ENCODE results near the gene PKN1.

The PKN1 gene

GRCh38 chr19:14476327-14476672 lies 43.2 kb downstream of the PKN1 start:
- no peak for DNase-seq (ENCODE audit: low read depth in 1 of 2, low spot score in 1 of 2)
- TF ChIP-seq CTCF (IDR thresholded peaks at IDR 0.05; ENCODE audit: insufficient read depth, low read length) (no peak), POLR2AphosphoS5 (IDR thresholded peaks at IDR 0.05; ENCODE audit: low read depth) (no peak), SPI1 (IDR thresholded peaks at IDR 0.05; ENCODE audit: borderline replicate concordance, low read depth) (no peak), GABPA (IDR thresholded peaks at IDR 0.05; ENCODE audit: low read depth) (no peak), REST (IDR thresholded peaks at IDR 0.05; ENCODE audit: insufficient replicate concordance, low read depth) (no peak)
- H3K4me3 ChIP-seq (replicated peaks; ENCODE audit: insufficient read depth, low read length) = no peak overlapping the region
- H3K27ac ChIP-seq (replicated peaks) = no peak overlapping the region
- peaks cover 19% of the 10 kb centered on the region for H3K27me3 ChIP-seq (ENCODE audit: insufficient read depth, poor library complexity, severe bottlenecking)

- peak; percentile 61 to 82 for DNase-seq (ENCODE audit: low read depth in 1 of 2, low spot score in 1 of 2)
- peak overlapping the region; percentile 21 for H3K4me3 ChIP-seq (replicated peaks; ENCODE audit: insufficient read depth, low read length)
- H3K27ac ChIP-seq (replicated peaks) = no peak overlapping the region
- H3K27me3 ChIP-seq (ENCODE audit: insufficient read depth, poor library complexity, severe bottlenecking) = peaks cover 19% of the 10 kb centered on the region
- TF ChIP-seq CTCF (IDR thresholded peaks at IDR 0.05; ENCODE audit: insufficient read depth, low read length) (no peak), SPI1 (IDR thresholded peaks at IDR 0.05; ENCODE audit: borderline replicate concordance, low read depth) (peak; percentile 1; the same call in 1 of the 2 replicates), GABPA (IDR thresholded peaks at IDR 0.05; ENCODE audit: low read depth) (no peak)
Measured at GRCh38 chr19:14476673-14477401, 43.7 kb downstream of the PKN1 start.

- Histone ChIP-seq H3K27ac (replicated peaks) (no peak overlapping the region), H3K27me3 (ENCODE audit: insufficient read depth, poor library complexity, severe bottlenecking) (peaks cover 15% of the 10 kb centered on the region), H3K4me3 (replicated peaks; ENCODE audit: insufficient read depth, low read length) (no peak overlapping the region)
- no peak for DNase-seq (ENCODE audit: low read depth in 1 of 2, low spot score in 1 of 2)
- no peak for TF ChIP-seq CTCF (IDR thresholded peaks at IDR 0.05; ENCODE audit: insufficient read depth, low read length)
- TF ChIP-seq REST (IDR thresholded peaks at IDR 0.05; ENCODE audit: insufficient replicate concordance, low read depth) = no peak
- TF ChIP-seq GABPA (IDR thresholded peaks at IDR 0.05; ENCODE audit: low read depth) = no peak
- no peak for TF ChIP-seq SPI1 (IDR thresholded peaks at IDR 0.05; ENCODE audit: borderline replicate concordance, low read depth)
- TF ChIP-seq POLR2AphosphoS5 (IDR thresholded peaks at IDR 0.05; ENCODE audit: low read depth) = no peak
Measured at GRCh38 chr19:14477418-14478112, 44.5 kb downstream of the PKN1 start.

All from HL-60 (cell line).